ENCODE measurements around the gene PGP.

Gene PGP

GRCh38 chr16:2179576-2179975, 35.1 kb downstream of the PGP start:
- no peak for DNase-seq

- no peak for DNase-seq
These were observed 35.5 kb downstream of the PGP start for GRCh38 chr16:2179107-2179501.

- peak; percentile 79 for DNase-seq
These were observed 36.1 kb downstream of the PGP start for GRCh38 chr16:2178321-2179106.

- no peak for DNase-seq
These were observed 37.1 kb downstream of the PGP start for GRCh38 chr16:2177561-2177960.

- DNase-seq = no peak
These were observed 37.5 kb downstream of the PGP start for GRCh38 chr16:2177101-2177500.

GRCh38 chr16:2176047-2176446, 38.6 kb downstream of the PGP start:
- DNase-seq = no peak

- DNase-seq = no peak
These were observed 39.2 kb downstream of the PGP start for GRCh38 chr16:2175454-2175853.

GRCh38 chr16:2174396-2175131, 40.1 kb downstream of the PGP start:
- DNase-seq = no peak

- DNase-seq = no peak
These were observed 40.7 kb downstream of the PGP start for GRCh38 chr16:2173916-2174315.

- DNase-seq = no peak
These were observed 41.3 kb downstream of the PGP start for GRCh38 chr16:2173366-2173765.

- DNase-seq = no peak
These were observed 41.8 kb downstream of the PGP start for GRCh38 chr16:2172688-2173335.

- no peak for DNase-seq
These were observed 43.0 kb downstream of the PGP start for GRCh38 chr16:2171601-2172178.

- DNase-seq = no peak
These were observed 43.8 kb downstream of the PGP start for GRCh38 chr16:2170587-2171435.

GRCh38 chr16:2170080-2170479, 44.6 kb downstream of the PGP start:
- DNase-seq = no peak

GRCh38 chr16:2167068-2167638, 47.5 kb downstream of the PGP start:
- no peak for DNase-seq

- DNase-seq = no peak
These were observed 48.2 kb downstream of the PGP start for GRCh38 chr16:2166263-2167067.

- DNase-seq = no peak
These were observed 48.8 kb downstream of the PGP start for GRCh38 chr16:2165861-2166260.

GRCh38 chr16:2163211-2163881, 51.3 kb downstream of the PGP start:
- no peak for DNase-seq

GRCh38 chr16:2162676-2163118, 51.9 kb downstream of the PGP start:
- no peak for DNase-seq

- DNase-seq = no peak
These were observed 52.7 kb downstream of the PGP start for GRCh38 chr16:2161911-2162310.
